GM12878 (cell line): ENCODE results near the gene PCBD2. TPM values are rescaled to one million over a fixed set of nuclear protein-coding genes. Genes with fewer than 3 reads are reported as not detected.

ENCODE experiments used
- ATAC-seq: fragments of 200-7000 bp; cut with Tn5 transposase; 3 replicates; pipeline ENCODE4 v1.9.1; 2020; ENCODE audit warnings: mild to moderate bottlenecking, moderate library complexity
- BruUV-seq: library from RNA; stranded (reverse); fragments of 400-500 nt; replicated peaks from 2 replicates; lab custom pipeline; 2021; lab: Mats Ljungman, UMichigan
- CTCF ChIA-PET: fragments of 300-600 bp; sonication (Branson Sonifier 250); formaldehyde crosslinking; extraction: SDS; loops from one replicate; lab custom pipeline; 2021; ENCODE audit warnings: inconsistent platforms; lab: Yijun Ruan, JAX
- POLR2A ChIA-PET: fragments of 350-600 bp; formaldehyde crosslinking; extraction: SDS; loops from one replicate; lab custom pipeline; 2021; ENCODE audit warnings: inconsistent platforms; lab: Charles Lee
- RAD21 ChIA-PET: fragments of 300-600 bp; sonication (Branson Sonifier 250); formaldehyde crosslinking; loops from one replicate; lab custom pipeline; 2023; ENCODE audit warnings: antibody characterized with exemption; ENCODE audit not compliant: unreplicated experiment; lab: Charles Lee
- SMC1A ChIA-PET: fragments of 300-600 bp; sonication (Branson Sonifier 250); formaldehyde crosslinking; loops from one replicate; lab custom pipeline; 2023; ENCODE audit not compliant: unreplicated experiment, uncharacterized antibody; lab: Charles Lee
- DNase-seq: peaks from one replicate; pipeline ENCODE4 v3.0.0-alpha.2; 2011; ENCODE audit warnings: low read depth, low spot score
- FAIRE-seq: peaks from 3 replicates; lab custom pipeline; 2011; peaks lifted over from hg19 to GRCh38; lab: Jason Lieb, UNC
- H2AFZ ChIP-seq: 2 replicates; pipeline ENCODE4 v1.6.0; 2011; ENCODE audit warnings: low read depth, low read length, control low read depth; ENCODE audit not compliant: control insufficient read depth
- H3K27ac ChIP-seq: 2 replicates; pipeline ENCODE4 v1.5.1; 2011; ENCODE audit warnings: control low read depth; ENCODE audit not compliant: control insufficient read depth, insufficient read depth
- H3K27me3 ChIP-seq, 2 experiments: replicated peaks in 1 of 2; 2 replicates each; pipeline versions ENCODE4 v1.6.0 to v1.6.1; 2011; ENCODE audit warnings: low read length in 1 of 2; ENCODE audit not compliant: control insufficient read depth in 2 of 2, insufficient read depth in 2 of 2
- H3K36me3 ChIP-seq, 2 experiments: 2 replicates each; pipeline ENCODE4 v1.5.1; 2011; ENCODE audit warnings: low read length in 1 of 2; ENCODE audit not compliant: control insufficient read depth in 2 of 2, insufficient read depth in 2 of 2
- H3K4me1 ChIP-seq: 2 replicates; pipeline ENCODE4 v1.6.1; 2011; ENCODE audit warnings: mild to moderate bottlenecking, low read length, moderate library complexity, mixed read lengths; ENCODE audit not compliant: control insufficient read depth, insufficient read depth
- H3K4me2 ChIP-seq: 2 replicates; pipeline ENCODE4 v1.6.0; 2011; ENCODE audit warnings: control low read depth; ENCODE audit not compliant: control insufficient read depth, insufficient read depth
- H3K4me3 ChIP-seq: fragments of 200-600 bp; sonication (generic); 2 replicates; pipeline ENCODE4 v1.5.1; 2016
- H3K79me2 ChIP-seq: 2 replicates; pipeline ENCODE4 v1.6.0; 2011; ENCODE audit warnings: low read length; ENCODE audit not compliant: control insufficient read depth, insufficient read depth
- H3K9ac ChIP-seq: 2 replicates; pipeline ENCODE4 v1.8.0; 2011; ENCODE audit warnings: low read length, control low read depth, mixed read lengths; ENCODE audit not compliant: control insufficient read depth, insufficient read depth
- H3K9me3 ChIP-seq: replicated peaks from 3 replicates; pipeline ENCODE4 v1.5.1; 2011; ENCODE audit warnings: mild to moderate bottlenecking, low read length; ENCODE audit not compliant: control insufficient read depth, insufficient read depth
- H4K20me1 ChIP-seq: 2 replicates; pipeline ENCODE4 v1.6.0; 2011; ENCODE audit not compliant: control insufficient read depth, insufficient read depth
- ATF7 ChIP-seq: fragments of 450-650 bp; IDR thresholded peaks from 2 replicates; pipeline ENCODE4 v1.6.1; 2016; ENCODE audit warnings: low read depth, mild to moderate bottlenecking
- BRCA1 ChIP-seq: IDR thresholded peaks from 2 replicates; pipeline ENCODE4 v1.6.1; 2011; ENCODE audit warnings: low read depth, low read length, improper control_type of control experiment
- FOXK2 ChIP-seq: fragments of 450-650 bp; IDR thresholded peaks from 2 replicates; pipeline ENCODE4 v1.6.1; 2017; ENCODE audit warnings: mild to moderate bottlenecking, moderate library complexity
- JUND ChIP-seq: IDR thresholded peaks from 2 replicates; pipeline ENCODE4 v1.6.1; 2012; ENCODE audit warnings: low read depth, mild to moderate bottlenecking, low read length, improper control_type of control experiment, moderate library complexity
- MTA2 ChIP-seq: fragments of 450-650 bp; IDR thresholded peaks from 2 replicates; pipeline ENCODE4 v1.6.1; 2016; ENCODE audit warnings: low read depth, mild to moderate bottlenecking, moderate library complexity
- NFYA ChIP-seq: IDR thresholded peaks from 2 replicates; pipeline ENCODE4 v1.6.1; 2011; ENCODE audit warnings: low read depth, mild to moderate bottlenecking, low read length, improper control_type of control experiment, borderline replicate concordance
- PAX5 ChIP-seq: IDR thresholded peaks from 2 replicates; pipeline ENCODE4 v1.6.1; 2011; ENCODE audit warnings: low read depth, low read length, borderline replicate concordance
- RBBP5 ChIP-seq: fragments of 200-600 bp; sonication (generic); conservative IDR thresholded peaks from 2 replicates; pipeline ENCODE4 v1.6.1; 2016
- RUNX3 ChIP-seq: IDR thresholded peaks from 2 replicates; pipeline ENCODE4 v1.6.1; 2012; ENCODE audit warnings: low read length, inconsistent platforms
- SP1 ChIP-seq: IDR thresholded peaks from one replicate; pipeline ENCODE4 v1.6.1; 2011; ENCODE audit warnings: low read depth, low read length
- SPI1 ChIP-seq: IDR thresholded peaks from 2 replicates; pipeline ENCODE4 v1.6.1; 2011; ENCODE audit warnings: low read depth, mild to moderate bottlenecking, low read length, moderate library complexity, borderline replicate concordance; ENCODE audit not compliant: insufficient read depth
- SREBF1 ChIP-seq: IDR thresholded peaks from 2 replicates; pipeline ENCODE4 v1.6.1; 2012; ENCODE audit warnings: mild to moderate bottlenecking, low read length
- TARDBP ChIP-seq: IDR thresholded peaks from 2 replicates; pipeline ENCODE4 v1.6.1; 2016; ENCODE audit warnings: borderline replicate concordance
- ZNF217 ChIP-seq: fragments of 450-650 bp; IDR thresholded peaks from 2 replicates; pipeline ENCODE4 v1.6.1; 2017; ENCODE audit warnings: antibody characterized with exemption, mild to moderate bottlenecking
- ZSCAN29 ChIP-seq: fragments of 450-650 bp; IDR thresholded peaks from 2 replicates; pipeline ENCODE4 v1.6.1; 2017; ENCODE audit warnings: mild to moderate bottlenecking, moderate library complexity
- WGBS: methylation state at CpG from one replicate; pipeline ENCODE4 v1.1.6; 2016; ENCODE audit warnings: low lambda C conversion rate; ENCODE audit not compliant: insufficient replicate concordance, insufficient coverage; ENCODE audit errors: missing lambda C conversion rate; 5-methylcytosine and 5-hydroxymethylcytosine counted together
- in situ Hi-C: fragments of 300-500 bp; cut with MboI; formaldehyde crosslinking; loops from 9 replicates; pipeline ENCODE4 v1.14.3; 2018; ENCODE audit warnings: mixed read lengths
- intact Hi-C: fragments of 100-400 bp; cut with micrococcal nuclease; formaldehyde crosslinking; loops from one replicate; pipeline ENCODE4 v1.14.2; 2022; ENCODE audit not compliant: unreplicated experiment
- polyA plus RNA-seq, 11 experiments: library from polyadenylated mRNA; depleted of rRNA in 4 of 11; unstranded in 6 of 11; stranded (reverse) in 5 of 11; fragments of >200 nt; fragmentation: Nextera tagmentation in 4 of 11; fragmentation: Illumina TruSeq in 1 of 11; extraction: Ambion mirVana in 4 of 11; extraction: Trizol in 1 of 11; gene quantifications; 1 replicate in 1 of 11; 2 replicates in 10 of 11; pipeline versions ENCODE4 v1.2.1 to v1.2.3, GENCODE V29; 2011 to 2016; ENCODE audit warnings: inconsistent platforms in 2 of 11, missing spikeins in 2 of 11, low read depth in 1 of 11
- total RNA-seq, 4 experiments: library from RNA; depleted of rRNA in 3 of 4; stranded (reverse); fragments of >200 nt in 3 of 4; fragmentation: Illumina TruSeq in 1 of 4; extraction: Trizol in 1 of 4; gene quantifications; 2 replicates each; pipeline versions ENCODE4 v1.2.1 to v1.2.3, GENCODE V29; 2013 to 2021
- TF ChIP-seq, protein P1 (sequence below): fragments of 150-350 bp; IDR thresholded peaks from 2 replicates; pipeline ENCODE4 v1.6.1; 2016; ENCODE audit warnings: low read depth, low read length
- TF ChIP-seq, protein P2 (sequence below): fragments of 450-650 bp; IDR thresholded peaks from 2 replicates; pipeline ENCODE4 v1.6.1; 2016; ENCODE audit warnings: mild to moderate bottlenecking
- TF ChIP-seq, protein P3 (sequence below): fragments of 450-650 bp; IDR thresholded peaks from 2 replicates; pipeline ENCODE4 v1.6.1; 2016; ENCODE audit warnings: mild to moderate bottlenecking

The PCBD2 gene
- total and polyA plus RNA-seq, 10 of the 15 experiments (the other 5 are each of a cell fraction or from before 2014, with no cell fraction given) = 5.4 to 13.6 (median 6.7) TPM

DNA sequence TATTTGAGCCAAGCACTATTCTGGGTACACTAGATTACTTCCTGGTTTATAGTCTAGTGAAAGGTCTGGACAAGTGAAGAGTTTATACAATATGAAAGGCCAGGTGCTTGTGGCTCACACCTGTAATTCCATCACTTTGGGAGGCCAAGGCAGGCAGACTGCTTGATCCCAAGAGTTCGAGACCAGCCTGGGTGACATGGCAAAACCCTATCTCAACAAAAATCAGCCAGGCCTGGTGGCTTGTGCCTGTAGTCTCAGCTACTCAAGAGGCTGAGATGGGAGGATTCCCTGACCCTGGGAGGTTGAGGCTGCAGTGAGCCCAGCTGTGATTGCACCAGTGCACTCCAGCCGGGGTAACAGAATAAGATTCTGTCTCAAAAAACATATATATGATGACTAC, 40.2 kb upstream of the PCBD2 start:
- no peaks in the 10 kb centered on the region for H3K9me3 ChIP-seq
- no peaks in the 10 kb centered on the region for H3K27me3 ChIP-seq
- no peak overlapping the region for H3K9ac ChIP-seq
- no peaks in the 10 kb centered on the region for H3K4me1 ChIP-seq
- intact Hi-C loops = no loop called here
- in situ Hi-C loops = no loop called here
- H3K27ac ChIP-seq = no peak overlapping the region
- WGBS = 100% methylated on average over 2 of the region's 2 CpGs
- no peaks in the 10 kb centered on the region for H3K36me3 ChIP-seq
- no peak overlapping the region for H3K4me3 ChIP-seq
- DNase-seq (no peak), FAIRE-seq (no peak), ATAC-seq (no peak)
- no peak overlapping the region for H2AFZ ChIP-seq
- no peaks in the 10 kb centered on the region for H4K20me1 ChIP-seq
- RAD21 ChIA-PET = no interaction called here
- CTCF ChIA-PET = interaction anchor here (0.6 to 1.4 kb wide), 4 partner anchors 12 to 456 kb away, joined by 3 to 5 read pairs (median 4); no protein-coding TSS in a partner anchor
- H3K4me2 ChIP-seq = no peak overlapping the region
- POLR2A ChIA-PET = interaction anchor here (0.6 kb wide), 2 partner anchors 32 to 33 kb away, joined by 3 read pairs; no protein-coding TSS in a partner anchor
- BruUV-seq = no TSS peak
- TF ChIP-seq ZNF217 (no peak), SREBF1 (no peak), RUNX3 (no peak), PAX5 (no peak), TARDBP (no peak), RBBP5 (no peak), SPI1 (no peak), NFYA (no peak), MTA2 (no peak), BRCA1 (no peak), ATF7 (no peak), FOXK2 (no peak), JUND (no peak), SP1 (no peak), ZSCAN29 (no peak)
- TF ChIP-seq, protein P1, sequence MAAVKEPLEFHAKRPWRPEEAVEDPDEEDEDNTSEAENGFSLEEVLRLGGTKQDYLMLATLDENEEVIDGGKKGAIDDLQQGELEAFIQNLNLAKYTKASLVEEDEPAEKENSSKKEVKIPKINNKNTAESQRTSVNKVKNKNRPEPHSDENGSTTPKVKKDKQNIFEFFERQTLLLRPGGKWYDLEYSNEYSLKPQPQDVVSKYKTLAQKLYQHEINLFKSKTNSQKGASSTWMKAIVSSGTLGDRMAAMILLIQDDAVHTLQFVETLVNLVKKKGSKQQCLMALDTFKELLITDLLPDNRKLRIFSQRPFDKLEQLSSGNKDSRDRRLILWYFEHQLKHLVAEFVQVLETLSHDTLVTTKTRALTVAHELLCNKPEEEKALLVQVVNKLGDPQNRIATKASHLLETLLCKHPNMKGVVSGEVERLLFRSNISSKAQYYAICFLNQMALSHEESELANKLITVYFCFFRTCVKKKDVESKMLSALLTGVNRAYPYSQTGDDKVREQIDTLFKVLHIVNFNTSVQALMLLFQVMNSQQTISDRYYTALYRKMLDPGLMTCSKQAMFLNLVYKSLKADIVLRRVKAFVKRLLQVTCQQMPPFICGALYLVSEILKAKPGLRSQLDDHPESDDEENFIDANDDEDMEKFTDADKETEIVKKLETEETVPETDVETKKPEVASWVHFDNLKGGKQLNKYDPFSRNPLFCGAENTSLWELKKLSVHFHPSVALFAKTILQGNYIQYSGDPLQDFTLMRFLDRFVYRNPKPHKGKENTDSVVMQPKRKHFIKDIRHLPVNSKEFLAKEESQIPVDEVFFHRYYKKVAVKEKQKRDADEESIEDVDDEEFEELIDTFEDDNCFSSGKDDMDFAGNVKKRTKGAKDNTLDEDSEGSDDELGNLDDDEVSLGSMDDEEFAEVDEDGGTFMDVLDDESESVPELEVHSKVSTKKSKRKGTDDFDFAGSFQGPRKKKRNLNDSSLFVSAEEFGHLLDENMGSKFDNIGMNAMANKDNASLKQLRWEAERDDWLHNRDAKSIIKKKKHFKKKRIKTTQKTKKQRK = no peak
- TF ChIP-seq, protein P2, sequence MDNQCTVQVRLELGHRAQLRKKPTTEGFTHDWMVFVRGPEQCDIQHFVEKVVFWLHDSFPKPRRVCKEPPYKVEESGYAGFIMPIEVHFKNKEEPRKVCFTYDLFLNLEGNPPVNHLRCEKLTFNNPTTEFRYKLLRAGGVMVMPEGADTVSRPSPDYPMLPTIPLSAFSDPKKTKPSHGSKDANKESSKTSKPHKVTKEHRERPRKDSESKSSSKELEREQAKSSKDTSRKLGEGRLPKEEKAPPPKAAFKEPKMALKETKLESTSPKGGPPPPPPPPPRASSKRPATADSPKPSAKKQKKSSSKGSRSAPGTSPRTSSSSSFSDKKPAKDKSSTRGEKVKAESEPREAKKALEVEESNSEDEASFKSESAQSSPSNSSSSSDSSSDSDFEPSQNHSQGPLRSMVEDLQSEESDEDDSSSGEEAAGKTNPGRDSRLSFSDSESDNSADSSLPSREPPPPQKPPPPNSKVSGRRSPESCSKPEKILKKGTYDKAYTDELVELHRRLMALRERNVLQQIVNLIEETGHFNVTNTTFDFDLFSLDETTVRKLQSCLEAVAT = no peak
- TF ChIP-seq, protein P3, sequence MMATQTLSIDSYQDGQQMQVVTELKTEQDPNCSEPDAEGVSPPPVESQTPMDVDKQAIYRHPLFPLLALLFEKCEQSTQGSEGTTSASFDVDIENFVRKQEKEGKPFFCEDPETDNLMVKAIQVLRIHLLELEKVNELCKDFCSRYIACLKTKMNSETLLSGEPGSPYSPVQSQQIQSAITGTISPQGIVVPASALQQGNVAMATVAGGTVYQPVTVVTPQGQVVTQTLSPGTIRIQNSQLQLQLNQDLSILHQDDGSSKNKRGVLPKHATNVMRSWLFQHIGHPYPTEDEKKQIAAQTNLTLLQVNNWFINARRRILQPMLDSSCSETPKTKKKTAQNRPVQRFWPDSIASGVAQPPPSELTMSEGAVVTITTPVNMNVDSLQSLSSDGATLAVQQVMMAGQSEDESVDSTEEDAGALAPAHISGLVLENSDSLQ = no peak
- SMC1A ChIA-PET = no interaction called here
- no peaks in the 10 kb centered on the region for H3K79me2 ChIP-seq
